OCI-LY1 (cell line): Measurements from ENCODE around the gene MGAT4B.

Experiments used
- H2AFZ ChIP-seq: fragments of 200-600 bp; sonication (generic), shearing (Covaris generic); 2 replicates; pipeline ENCODE4 v1.6.0; 2014; ENCODE audit warnings: antibody characterized with exemption, mild to moderate bottlenecking, low read length
- H3F3A ChIP-seq: fragments of 200-600 bp; sonication (generic), shearing (Covaris generic); 2 replicates; pipeline ENCODE4 v1.6.0; 2014; ENCODE audit warnings: mild to moderate bottlenecking, antibody characterized with exemption, low read length, moderate library complexity; ENCODE audit not compliant: insufficient read depth
- H3K27ac ChIP-seq: fragments of 200-600 bp; sonication (generic); 2 replicates; pipeline ENCODE4 v1.5.1; 2014; ENCODE audit warnings: low read length, mixed run types, mild to moderate bottlenecking, low read depth; ENCODE audit not compliant: poor library complexity, severe bottlenecking
- H3K27me3 ChIP-seq: fragments of 200-600 bp; sonication (generic); 2 replicates; pipeline ENCODE4 v1.6.0; 2014; ENCODE audit warnings: antibody characterized with exemption, mild to moderate bottlenecking, low read length, moderate library complexity; ENCODE audit not compliant: insufficient read depth
- H3K36me3 ChIP-seq: fragments of 200-600 bp; sonication (generic); 2 replicates; pipeline ENCODE4 v1.6.1; 2014; ENCODE audit warnings: mild to moderate bottlenecking, antibody characterized with exemption, low read length, moderate library complexity, mixed read lengths; ENCODE audit not compliant: insufficient read depth
- H3K4me1 ChIP-seq: fragments of 200-600 bp; sonication (generic); 2 replicates; pipeline ENCODE4 v1.5.1; 2014; ENCODE audit warnings: mild to moderate bottlenecking, low read length, moderate library complexity; ENCODE audit not compliant: insufficient read depth, severe bottlenecking
- H3K4me2 ChIP-seq: fragments of 200-600 bp; sonication (generic), shearing (Covaris generic); 2 replicates; pipeline ENCODE4 v1.6.1; 2014; ENCODE audit warnings: low read length
- H3K4me3 ChIP-seq: fragments of 200-600 bp; sonication (generic); 2 replicates; pipeline ENCODE4 v1.5.1; 2014; ENCODE audit warnings: low read length, low read depth, mild to moderate bottlenecking, mixed read lengths; ENCODE audit not compliant: poor library complexity, severe bottlenecking
- H3K79me2 ChIP-seq: fragments of 200-600 bp; shearing (Covaris generic); 2 replicates; pipeline ENCODE4 v1.6.1; 2016; ENCODE audit warnings: mixed run types, low read length, mixed read lengths; ENCODE audit not compliant: insufficient read depth
- H3K9ac ChIP-seq: fragments of 200-600 bp; sonication (generic), shearing (Covaris generic); 2 replicates; pipeline ENCODE4 v1.6.1; 2014; ENCODE audit warnings: mild to moderate bottlenecking, low read length, mixed read lengths
- H3K9me2 ChIP-seq: fragments of 200-600 bp; sonication (generic), shearing (Covaris generic); 2 replicates; pipeline ENCODE4 v1.6.1; 2014; ENCODE audit warnings: low read depth, mild to moderate bottlenecking, low read length, mixed read lengths
- H3K9me3 ChIP-seq: fragments of 200-600 bp; shearing (Covaris generic); 2 replicates; pipeline ENCODE4 v1.6.1; 2014; ENCODE audit warnings: low read length, mixed read lengths
- H4K20me1 ChIP-seq: fragments of 200-600 bp; sonication (generic), shearing (Covaris generic); 2 replicates; pipeline ENCODE4 v1.6.0; 2016; ENCODE audit warnings: mild to moderate bottlenecking, low read length; ENCODE audit not compliant: insufficient read depth
- EZH2 ChIP-seq: fragments of 200-600 bp; sonication (generic), shearing (Covaris generic); IDR thresholded peaks from 2 replicates; pipeline ENCODE4 v1.8.0; 2017; ENCODE audit warnings: borderline replicate concordance, mixed run types, mild to moderate bottlenecking, antibody characterized with exemption, low read length, moderate library complexity, mixed read lengths
- TF ChIP-seq, protein P1 (sequence below): fragments of 200-600 bp; sonication (generic), shearing (Covaris generic); IDR thresholded peaks from 2 replicates; pipeline ENCODE4 v1.5.1; 2017; ENCODE audit warnings: mild to moderate bottlenecking, antibody characterized with exemption, low read length, moderate library complexity, mixed read lengths

Gene MGAT4B

DNA sequence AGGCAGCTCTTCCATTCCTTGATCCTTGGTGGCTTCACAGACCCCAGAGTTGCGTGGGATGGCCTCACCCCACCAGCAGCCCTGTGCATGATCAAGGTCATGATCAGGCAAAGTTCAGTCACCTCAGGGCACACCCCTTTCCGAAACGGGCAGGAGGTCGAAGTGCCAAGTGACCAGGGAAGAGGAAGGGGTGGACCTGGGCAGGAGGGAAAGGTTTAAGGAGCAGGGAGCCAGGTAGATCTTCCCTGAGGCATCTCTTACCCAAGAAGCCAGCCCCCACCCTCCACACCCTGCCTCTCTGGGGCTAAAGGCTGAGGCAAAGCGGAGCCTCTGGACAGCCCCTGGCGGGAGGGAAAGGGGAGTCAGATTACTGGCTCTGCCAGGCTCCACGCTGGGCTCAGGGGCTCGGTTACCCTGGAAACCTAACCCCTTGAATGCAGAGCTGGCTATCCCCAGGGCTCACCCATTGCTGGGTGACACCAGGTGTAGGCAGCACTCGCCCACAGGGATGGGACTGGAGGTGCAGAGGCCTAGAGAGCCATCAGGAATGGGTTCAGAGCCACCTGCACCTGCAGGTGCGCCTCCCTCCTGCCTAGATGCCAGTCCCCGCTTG, 3.6 kb downstream of the MGAT4B start:
- no peaks in the 10 kb centered on the region for H3K9me3 ChIP-seq
- H2AFZ ChIP-seq = no peak overlapping the region
- no peaks in the 10 kb centered on the region for H3K79me2 ChIP-seq
- H3K4me2 ChIP-seq = no peak overlapping the region
- no peaks in the 10 kb centered on the region for H4K20me1 ChIP-seq
- no peaks in the 10 kb centered on the region for H3K9me2 ChIP-seq
- TF ChIP-seq, protein P1, sequence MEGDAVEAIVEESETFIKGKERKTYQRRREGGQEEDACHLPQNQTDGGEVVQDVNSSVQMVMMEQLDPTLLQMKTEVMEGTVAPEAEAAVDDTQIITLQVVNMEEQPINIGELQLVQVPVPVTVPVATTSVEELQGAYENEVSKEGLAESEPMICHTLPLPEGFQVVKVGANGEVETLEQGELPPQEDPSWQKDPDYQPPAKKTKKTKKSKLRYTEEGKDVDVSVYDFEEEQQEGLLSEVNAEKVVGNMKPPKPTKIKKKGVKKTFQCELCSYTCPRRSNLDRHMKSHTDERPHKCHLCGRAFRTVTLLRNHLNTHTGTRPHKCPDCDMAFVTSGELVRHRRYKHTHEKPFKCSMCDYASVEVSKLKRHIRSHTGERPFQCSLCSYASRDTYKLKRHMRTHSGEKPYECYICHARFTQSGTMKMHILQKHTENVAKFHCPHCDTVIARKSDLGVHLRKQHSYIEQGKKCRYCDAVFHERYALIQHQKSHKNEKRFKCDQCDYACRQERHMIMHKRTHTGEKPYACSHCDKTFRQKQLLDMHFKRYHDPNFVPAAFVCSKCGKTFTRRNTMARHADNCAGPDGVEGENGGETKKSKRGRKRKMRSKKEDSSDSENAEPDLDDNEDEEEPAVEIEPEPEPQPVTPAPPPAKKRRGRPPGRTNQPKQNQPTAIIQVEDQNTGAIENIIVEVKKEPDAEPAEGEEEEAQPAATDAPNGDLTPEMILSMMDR = no peak
- TF ChIP-seq EZH2 = no peak
- H3K27ac ChIP-seq = no peak overlapping the region
- H3K4me1 ChIP-seq = peaks cover 13% of the 10 kb centered on the region
- H3K4me3 ChIP-seq = no peak overlapping the region
- H3F3A ChIP-seq = no peaks in the 10 kb centered on the region
- H3K36me3 ChIP-seq = peaks cover 5% of the 10 kb centered on the region
- no peaks in the 10 kb centered on the region for H3K27me3 ChIP-seq
- H3K9ac ChIP-seq = no peak overlapping the region

DNA sequence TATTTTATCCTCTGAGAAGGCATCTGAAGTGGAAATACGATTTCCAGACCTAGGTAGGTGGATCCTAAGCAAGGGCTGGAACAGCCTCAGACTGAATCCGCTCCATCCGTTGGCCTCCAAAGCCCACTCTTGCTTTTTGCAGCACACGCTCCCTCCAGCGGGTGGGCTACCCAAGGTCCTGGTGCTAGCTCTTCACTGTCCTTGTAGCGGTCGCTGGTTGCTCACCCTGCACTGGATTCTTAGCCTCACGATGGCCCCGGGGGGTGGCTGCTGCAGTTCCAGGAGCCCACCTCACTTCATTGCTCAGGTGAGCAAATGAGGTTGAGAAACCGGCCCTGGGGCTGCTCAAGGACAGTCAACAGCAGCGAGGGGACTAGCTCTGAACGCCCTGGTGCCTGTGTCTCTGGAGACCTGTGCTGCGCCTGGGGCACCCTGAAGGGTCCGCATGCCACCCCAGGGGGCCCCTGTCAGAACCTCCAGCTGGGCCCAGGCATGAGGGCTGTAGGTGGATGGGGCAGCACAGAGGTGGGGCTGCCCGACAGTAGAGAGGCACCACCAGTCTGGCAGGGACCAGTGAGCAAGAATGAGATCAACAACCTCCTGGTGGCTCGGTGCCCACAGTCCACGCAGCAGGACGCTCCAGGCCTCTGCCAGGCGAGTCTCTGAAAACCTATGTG, 4.3 kb downstream of the MGAT4B start:
- no peak overlapping the region for H3K4me2 ChIP-seq
- no peaks in the 10 kb centered on the region for H4K20me1 ChIP-seq
- TF ChIP-seq, protein P1 = no peak
- TF ChIP-seq EZH2 = no peak
- no peaks in the 10 kb centered on the region for H3K79me2 ChIP-seq
- no peaks in the 10 kb centered on the region for H3K9me3 ChIP-seq
- H3K4me3 ChIP-seq = no peak overlapping the region
- no peaks in the 10 kb centered on the region for H3F3A ChIP-seq
- no peaks in the 10 kb centered on the region for H3K27me3 ChIP-seq
- H3K9ac ChIP-seq = no peak overlapping the region
- H2AFZ ChIP-seq = no peak overlapping the region
- H3K9me2 ChIP-seq = no peaks in the 10 kb centered on the region
- peaks cover 5% of the 10 kb centered on the region for H3K36me3 ChIP-seq
- peaks cover 9% of the 10 kb centered on the region for H3K4me1 ChIP-seq
- no peak overlapping the region for H3K27ac ChIP-seq

DNA sequence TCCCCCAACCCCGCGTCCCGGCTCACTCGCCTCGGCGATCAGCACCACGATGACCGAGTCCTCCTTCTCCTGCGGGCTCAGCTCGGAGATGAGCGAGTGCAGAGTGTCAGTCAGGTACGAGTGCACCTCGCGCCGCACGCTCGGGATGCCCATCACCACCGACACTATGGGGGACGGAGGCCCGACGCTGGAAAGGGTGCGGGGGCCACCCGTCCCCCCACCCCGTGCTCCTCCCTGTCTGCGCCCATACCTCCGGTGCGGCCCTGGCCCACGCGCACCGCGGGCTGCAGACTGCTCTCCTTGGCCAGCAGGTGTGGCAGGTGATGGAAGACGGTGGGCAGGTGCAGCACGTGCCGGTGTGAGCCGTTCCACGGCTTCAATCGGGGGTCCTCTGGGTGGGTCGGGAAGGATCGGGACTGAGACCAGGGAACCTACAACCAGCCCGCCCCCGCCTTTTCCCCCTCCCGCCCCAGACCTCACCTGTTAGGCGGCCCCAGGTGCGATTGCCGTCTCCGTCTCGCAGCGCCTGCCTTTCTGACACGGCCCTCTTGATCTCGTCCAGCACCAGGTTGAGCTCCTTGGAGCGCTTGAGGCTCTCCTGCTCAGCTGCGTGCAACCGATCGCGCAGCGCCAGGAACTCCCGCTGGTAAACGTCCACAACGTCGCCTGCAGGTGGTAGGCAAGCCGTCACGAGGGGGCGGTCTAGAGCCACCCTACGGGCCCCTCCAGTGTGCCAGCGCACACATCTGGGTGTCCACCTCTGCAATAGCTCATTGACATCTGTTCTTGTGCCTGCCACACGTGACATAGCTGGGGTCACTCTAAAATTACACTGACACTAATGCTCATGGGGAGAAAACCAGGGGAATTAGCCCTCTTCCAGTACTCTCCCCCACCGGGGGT, 5.1 kb downstream of the MGAT4B start:
- Histone ChIP-seq H2AFZ (no peak overlapping the region), H3F3A (no peaks in the 10 kb centered on the region), H3K9ac (no peak overlapping the region), H3K9me3 (no peaks in the 10 kb centered on the region), H3K4me3 (no peak overlapping the region), H3K4me2 (no peak overlapping the region), H4K20me1 (no peaks in the 10 kb centered on the region), H3K9me2 (no peaks in the 10 kb centered on the region), H3K36me3 (peaks cover 5% of the 10 kb centered on the region), H3K27ac (no peak overlapping the region), H3K4me1 (peaks cover 13% of the 10 kb centered on the region), H3K79me2 (no peaks in the 10 kb centered on the region), H3K27me3 (no peaks in the 10 kb centered on the region)
- no peak for TF ChIP-seq EZH2
- TF ChIP-seq, protein P1 = peak; percentile 87
